HCT116 (cell line): ENCODE results near the gene YWHAG. TPM values are rescaled to one million over a fixed set of nuclear protein-coding genes. Genes with fewer than 3 reads are reported as not detected.
A peak's percentile ranks its signal among the peaks of the same experiment; 100 is the strongest.

Source experiments
- ATAC-seq: fragments of 200-7000 bp; cut with Tn5 transposase; 2 replicates; pipeline ENCODE4 v1.9.1; 2020; ENCODE audit warnings: mild to moderate bottlenecking, moderate library complexity
- BruUV-seq: library from RNA; stranded (reverse); fragments of 400-500 nt; replicated peaks from 2 replicates; lab custom pipeline; 2021; lab: Mats Ljungman, UMichigan
- CTCF ChIA-PET: fragments of 300-600 bp; sonication (Branson Sonifier 250); formaldehyde crosslinking; loops from one replicate; lab custom pipeline; 2021; ENCODE audit warnings: antibody characterized with exemption; lab: Charles Lee
- POLR2A ChIA-PET: fragments of 300-600, 350-600 bp; sonication (Branson Sonifier 250); formaldehyde crosslinking; loops from one replicate; lab custom pipeline; 2021; ENCODE audit warnings: antibody characterized with exemption; lab: Charles Lee
- RAD21 ChIA-PET, 2 experiments: fragments of 300-600 bp; sonication (Branson Sonifier 250); formaldehyde crosslinking; loops; one replicate each; lab custom pipeline; 2023; ENCODE audit warnings: low total read pairs in 2 of 2; ENCODE audit not compliant: uncharacterized antibody in 2 of 2, unreplicated experiment in 2 of 2, low non-redundant PET in 1 of 2; lab: Charles Lee
- DNase-seq: peaks from one replicate; pipeline ENCODE4 v3.0.0-alpha.2; 2010; ENCODE audit warnings: low read depth, low spot score
- H2AFZ ChIP-seq: fragments of 200-600 bp; shearing (Covaris generic), sonication (generic); 2 replicates; pipeline ENCODE4 v1.6.1; 2017; ENCODE audit warnings: low read depth, mixed run types, mixed read lengths, antibody characterized with exemption, low read length; ENCODE audit not compliant: poor library complexity, severe bottlenecking
- H3K27ac ChIP-seq: 2 replicates; pipeline ENCODE4 v1.5.1; 2012; ENCODE audit warnings: low read depth, low read length
- H3K27me3 ChIP-seq: fragments of 200-600 bp; sonication (generic); 2 replicates; pipeline ENCODE4 v1.6.1; 2016; ENCODE audit warnings: mixed run types, low read length, mixed read lengths; ENCODE audit not compliant: insufficient read depth
- H3K36me3 ChIP-seq, 2 experiments: fragments of 200-500 bp in 1 of 2; fragments of 200-600 bp in 1 of 2; sonication (Bioruptor generic) in 1 of 2; sonication (generic) in 1 of 2; 2 replicates each; pipeline versions ENCODE4 v1.5.1 to v1.6.1; 2014 to 2016; ENCODE audit warnings: low read length in 2 of 2, inconsistent platforms in 1 of 2, mixed read lengths in 1 of 2, mixed run types in 1 of 2; ENCODE audit not compliant: insufficient read depth in 2 of 2, control insufficient read depth in 1 of 2
- H3K4me1 ChIP-seq, 2 experiments: fragments of 200-600 bp in 1 of 2; sonication (generic) in 1 of 2; 2 replicates each; pipeline versions ENCODE4 v1.5.1 to v1.6.1; 2012 to 2017; ENCODE audit warnings: low read length in 2 of 2, inconsistent platforms in 1 of 2, mild to moderate bottlenecking in 1 of 2, mixed read lengths in 1 of 2, mixed run types in 1 of 2, moderate library complexity in 1 of 2; ENCODE audit not compliant: insufficient read depth in 2 of 2, control insufficient read depth in 1 of 2
- H3K4me2 ChIP-seq: fragments of 200-600 bp; sonication (generic); 2 replicates; pipeline ENCODE4 v1.6.1; 2017; ENCODE audit warnings: mixed run types, low read length, mixed read lengths
- H3K4me3 ChIP-seq, 2 experiments: fragments of 200-600 bp in 1 of 2; sonication (generic) in 1 of 2; replicated peaks in 1 of 2; 2 replicates each; pipeline ENCODE4 v1.5.1; 2011 to 2016; ENCODE audit warnings: low read length in 2 of 2, control low read depth in 1 of 2, low read depth in 1 of 2, mild to moderate bottlenecking in 1 of 2, mixed read lengths in 1 of 2, mixed run types in 1 of 2
- H3K79me2 ChIP-seq: fragments of 200-600 bp; sonication (generic); 2 replicates; pipeline ENCODE4 v1.6.1; 2017; ENCODE audit warnings: mild to moderate bottlenecking, mixed run types, low read length, moderate library complexity, mixed read lengths; ENCODE audit not compliant: insufficient read depth
- H3K9ac ChIP-seq: fragments of 200-600 bp; sonication (generic); 2 replicates; pipeline ENCODE4 v1.6.1; 2016; ENCODE audit warnings: low read length, mixed read lengths
- H3K9me2 ChIP-seq: fragments of 200-600 bp; sonication (generic), shearing (Covaris generic); 2 replicates; pipeline ENCODE4 v1.6.1; 2017; ENCODE audit warnings: mixed run types, mild to moderate bottlenecking, moderate library complexity; ENCODE audit not compliant: insufficient read depth
- H3K9me3 ChIP-seq, 2 experiments: fragments of 200-500 bp in 1 of 2; fragments of 200-600 bp in 1 of 2; sonication (Bioruptor generic) in 1 of 2; sonication (generic) in 1 of 2; 2 replicates each; pipeline ENCODE4 v1.6.1; 2014 to 2017; ENCODE audit warnings: low read length in 2 of 2, mixed read lengths in 2 of 2, inconsistent platforms in 1 of 2, low read depth in 1 of 2, mild to moderate bottlenecking in 1 of 2, mixed run types in 1 of 2, moderate library complexity in 1 of 2; ENCODE audit not compliant: control insufficient read depth in 1 of 2, insufficient read depth in 1 of 2
- H4K20me1 ChIP-seq: fragments of 200-600 bp; sonication (generic), shearing (Covaris generic); 2 replicates; pipeline ENCODE4 v1.6.1; 2017; ENCODE audit warnings: mixed run types, mild to moderate bottlenecking, moderate library complexity; ENCODE audit not compliant: insufficient read depth
- EGR1 ChIP-seq: IDR thresholded peaks from 2 replicates; pipeline ENCODE4 v1.6.1; 2012; ENCODE audit warnings: low read depth
- ELF1 ChIP-seq: IDR thresholded peaks from 2 replicates; pipeline ENCODE4 v1.6.1; 2012; ENCODE audit warnings: low read depth, borderline replicate concordance
- FOSL1 ChIP-seq: IDR thresholded peaks from 2 replicates; pipeline ENCODE4 v1.6.1; 2012; ENCODE audit warnings: low read depth
- JUND ChIP-seq: IDR thresholded peaks from 2 replicates; pipeline ENCODE4 v1.6.1; 2012
- POLR2A ChIP-seq: IDR thresholded peaks from 2 replicates; pipeline ENCODE4 v1.7.0; 2011; ENCODE audit warnings: borderline replicate concordance; ENCODE audit not compliant: insufficient read depth, insufficient read length; ENCODE audit errors: extremely low read depth
- POLR2AphosphoS5 ChIP-seq: IDR thresholded peaks from 2 replicates; pipeline ENCODE4 v1.6.1; 2011; ENCODE audit warnings: mild to moderate bottlenecking, low read depth, low read length, moderate library complexity
- RAD21 ChIP-seq: IDR thresholded peaks from 2 replicates; pipeline ENCODE4 v1.6.1; 2012; ENCODE audit warnings: low read depth, mild to moderate bottlenecking
- SIN3A ChIP-seq: IDR thresholded peaks from 2 replicates; pipeline ENCODE4 v1.6.1; 2012; ENCODE audit warnings: low read depth
- SRF ChIP-seq: IDR thresholded peaks from 2 replicates; pipeline ENCODE4 v1.6.1; 2012; ENCODE audit warnings: low read depth
- TCF7L2 ChIP-seq: IDR thresholded peaks from 2 replicates; pipeline ENCODE4 v1.7.0; 2011; ENCODE audit warnings: borderline replicate concordance, inconsistent platforms; ENCODE audit not compliant: insufficient read depth, insufficient read length; ENCODE audit errors: extremely low read depth
- YY1 ChIP-seq: IDR thresholded peaks from 2 replicates; pipeline ENCODE4 v1.6.1; 2011; ENCODE audit warnings: low read length, low read depth, moderate library complexity, mild to moderate bottlenecking; ENCODE audit not compliant: insufficient replicate concordance; ENCODE audit errors: extremely low read depth
- ZFX ChIP-seq: fragments of 450-650 bp; IDR thresholded peaks from 2 replicates; pipeline ENCODE4 v1.6.1; 2017
- ZNF274 ChIP-seq: fragments of 200-500 bp; sonication (Bioruptor generic); IDR thresholded peaks from 2 replicates; pipeline ENCODE4 v1.6.1; 2014; ENCODE audit warnings: mild to moderate bottlenecking, low read depth, low read length, inconsistent platforms
- intact Hi-C: fragments of 100-400 bp; cut with micrococcal nuclease; formaldehyde crosslinking; loops from 2 replicates; pipeline ENCODE4 v1.10.0; 2022
- total RNA-seq: library from RNA; stranded (reverse); gene quantifications from one replicate; pipeline ENCODE4 v1.2.1, GENCODE V29; 2021; ENCODE audit not compliant: unreplicated experiment
- TF ChIP-seq, protein P1 (sequence below): IDR thresholded peaks from 2 replicates; pipeline ENCODE4 v1.6.1; 2012
- TF ChIP-seq, protein P2 (sequence below): IDR thresholded peaks from 2 replicates; pipeline ENCODE4 v1.6.1; 2012
- TF ChIP-seq, protein P3 (sequence below): IDR thresholded peaks from 2 replicates; pipeline ENCODE4 v1.6.1; 2011; ENCODE audit warnings: mild to moderate bottlenecking, low read length, moderate library complexity; ENCODE audit not compliant: insufficient replicate concordance; ENCODE audit errors: extremely low read depth

Gene YWHAG
- total RNA-seq, 1 experiment from 2014 or later: 170 TPM

DNA sequence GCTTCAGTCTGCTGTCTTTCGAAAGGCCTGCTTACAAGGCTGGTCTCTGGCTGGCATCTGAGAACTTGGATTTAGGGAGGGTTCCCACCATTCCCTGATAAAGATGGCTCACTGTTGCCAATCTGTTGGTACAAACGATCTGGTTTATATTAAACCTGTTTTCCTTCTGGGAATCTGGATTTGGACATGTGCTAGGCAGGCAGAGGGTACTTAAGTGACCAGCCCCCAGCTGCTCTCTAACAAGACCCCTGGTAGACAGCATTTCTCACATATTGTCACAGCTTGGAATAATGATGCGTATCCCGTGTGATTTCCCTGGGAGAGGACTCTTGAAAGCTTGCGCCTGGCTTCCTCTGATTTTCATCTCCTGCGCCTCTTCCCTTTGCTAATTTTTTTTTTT lies 21.6 kb downstream of the YWHAG start:
- no peak for ATAC-seq
- no TSS peak for BruUV-seq
- ChIA-PET CTCF (no interaction called here), POLR2A (no interaction called here), RAD21 (no interaction called here)
- Histone ChIP-seq H3K79me2 (peaks cover 100% of the 10 kb centered on the region), H3K27ac (no peak overlapping the region), H3K9me3 (no peaks in the 10 kb centered on the region), H2AFZ (no peak overlapping the region), H3K4me3 (no peak overlapping the region), H3K4me1 (peaks cover 15 to 38% of the 10 kb centered on the region in 2 experiments), H3K9ac (0 out of 2 replicates have a peak overlapping the region, but pooled peaks have one; percentile 2), H4K20me1 (peaks cover 38% of the 10 kb centered on the region; the same call in 1 of the 2 replicates), H3K27me3 (no peaks in the 10 kb centered on the region), H3K4me2 (no peak overlapping the region), H3K9me2 (no peaks in the 10 kb centered on the region), H3K36me3 (peaks cover 12 to 15% of the 10 kb centered on the region in 2 experiments; a peak in 3 of 4 replicates)
- intact Hi-C loops: no loop called here
- TF ChIP-seq EGR1 (no peak), TCF7L2 (no peak), ZFX (no peak), YY1 (no peak), FOSL1 (no peak), POLR2AphosphoS5 (no peak)
- no peak for DNase-seq

DNA sequence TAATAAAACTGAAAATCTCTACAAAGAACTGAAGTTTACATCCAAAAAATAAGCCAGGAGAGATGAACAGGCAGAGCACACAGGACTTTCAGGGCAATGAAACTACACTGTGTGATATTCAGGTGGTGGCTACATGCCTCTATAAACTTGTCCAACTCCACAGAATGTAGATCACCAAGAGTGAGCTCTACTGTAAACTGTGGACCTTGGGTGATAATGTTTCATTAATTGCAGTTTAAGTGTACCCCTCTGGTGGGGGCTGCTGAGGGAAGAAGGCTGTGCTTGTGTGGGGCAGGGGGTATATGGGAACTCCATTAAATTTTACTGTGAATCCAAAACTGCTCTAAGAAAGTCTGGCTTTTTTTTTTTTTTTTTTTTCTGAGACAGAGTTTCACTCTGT lies 22.7 kb downstream of the YWHAG start:
- intact Hi-C loops: no loop called here
- BruUV-seq: no TSS peak
- Histone ChIP-seq H3K27ac (no peak overlapping the region), H3K79me2 (peaks cover 100% of the 10 kb centered on the region), H2AFZ (no peak overlapping the region), H3K4me2 (no peak overlapping the region), H3K27me3 (no peaks in the 10 kb centered on the region), H3K4me3 (no peak overlapping the region), H3K9me3 (no peaks in the 10 kb centered on the region), H3K9ac (no peak overlapping the region), H3K4me1 (peaks cover 10 to 28% of the 10 kb centered on the region in 2 experiments), H3K9me2 (no peaks in the 10 kb centered on the region), H4K20me1 (peaks cover 33% of the 10 kb centered on the region; the same call in 1 of the 2 replicates), H3K36me3 (peaks cover 15 to 16% of the 10 kb centered on the region in 2 experiments; a peak in 3 of 4 replicates)
- ChIA-PET RAD21 (no interaction called here), CTCF (interaction anchor here (0.6 kb wide), 1 partner anchor 24 kb away, joined by 4 read pairs; no protein-coding TSS in a partner anchor), POLR2A (no interaction called here)
- ATAC-seq (no peak), DNase-seq (no peak)
- TF ChIP-seq ZFX (no peak), TCF7L2 (no peak), SRF (no peak), POLR2A (no peak), EGR1 (no peak), YY1 (no peak), SIN3A (no peak), JUND (no peak), POLR2AphosphoS5 (no peak), RAD21 (no peak), FOSL1 (no peak), ZNF274 (no peak), ELF1 (no peak)
- TF ChIP-seq, protein P1, sequence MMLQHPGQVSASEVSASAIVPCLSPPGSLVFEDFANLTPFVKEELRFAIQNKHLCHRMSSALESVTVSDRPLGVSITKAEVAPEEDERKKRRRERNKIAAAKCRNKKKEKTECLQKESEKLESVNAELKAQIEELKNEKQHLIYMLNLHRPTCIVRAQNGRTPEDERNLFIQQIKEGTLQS: no peak
- TF ChIP-seq, protein P2, sequence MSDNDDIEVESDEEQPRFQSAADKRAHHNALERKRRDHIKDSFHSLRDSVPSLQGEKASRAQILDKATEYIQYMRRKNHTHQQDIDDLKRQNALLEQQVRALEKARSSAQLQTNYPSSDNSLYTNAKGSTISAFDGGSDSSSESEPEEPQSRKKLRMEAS: no peak
- TF ChIP-seq, protein P3, sequence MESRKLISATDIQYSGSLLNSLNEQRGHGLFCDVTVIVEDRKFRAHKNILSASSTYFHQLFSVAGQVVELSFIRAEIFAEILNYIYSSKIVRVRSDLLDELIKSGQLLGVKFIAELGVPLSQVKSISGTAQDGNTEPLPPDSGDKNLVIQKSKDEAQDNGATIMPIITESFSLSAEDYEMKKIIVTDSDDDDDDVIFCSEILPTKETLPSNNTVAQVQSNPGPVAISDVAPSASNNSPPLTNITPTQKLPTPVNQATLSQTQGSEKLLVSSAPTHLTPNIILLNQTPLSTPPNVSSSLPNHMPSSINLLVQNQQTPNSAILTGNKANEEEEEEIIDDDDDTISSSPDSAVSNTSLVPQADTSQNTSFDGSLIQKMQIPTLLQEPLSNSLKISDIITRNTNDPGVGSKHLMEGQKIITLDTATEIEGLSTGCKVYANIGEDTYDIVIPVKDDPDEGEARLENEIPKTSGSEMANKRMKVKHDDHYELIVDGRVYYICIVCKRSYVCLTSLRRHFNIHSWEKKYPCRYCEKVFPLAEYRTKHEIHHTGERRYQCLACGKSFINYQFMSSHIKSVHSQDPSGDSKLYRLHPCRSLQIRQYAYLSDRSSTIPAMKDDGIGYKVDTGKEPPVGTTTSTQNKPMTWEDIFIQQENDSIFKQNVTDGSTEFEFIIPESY: no peak
